Measurements from ENCODE around the gene UBE2D2. TPM values are rescaled to one million over a fixed set of nuclear protein-coding genes. Genes with fewer than 3 reads are reported as not detected.

UBE2D2 gene
- total and polyA plus RNA-seq, 10 of the 15 experiments (the other 5 are each of a cell fraction or from before 2014, with no cell fraction given) = 58.6 to 245 (median 128) TPM

GRCh38 chr5:139638090-139638735, 77.1 kb downstream of the UBE2D2 start:
- peak; percentile 39 for ATAC-seq
- ChIA-PET SMC1A (ENCODE audit: uncharacterized antibody, unreplicated experiment) (interaction anchor here (0.7 to 12.2 kb wide), 11 partner anchors 13 to 127 kb away, joined by 3 to 212 read pairs (median 28); partner anchors contain the start of gene CXXC5), RAD21 (ENCODE audit: unreplicated experiment) (interaction anchor here (0.7 to 9.2 kb wide), 15 partner anchors 10 to 218 kb away, joined by 3 to 265 read pairs (median 6); partner anchors contain the start of gene CXXC5), CTCF (interaction anchor here (0.6 to 9.9 kb wide), 12 partner anchors 13 to 445 kb away, joined by 3 to 335 read pairs (median 8); partner anchors contain the start of gene CXXC5), POLR2A (interaction anchor here (0.6 to 9.8 kb wide), 14 partner anchors 8 to 472 kb away, joined by 3 to 163 read pairs (median 7); partner anchors contain the start of gene CXXC5)
- H3K4me1 ChIP-seq (ENCODE audit: control insufficient read depth, insufficient read depth, low read length) = peaks cover 55% of the 10 kb centered on the region
- peak overlapping the region; percentile 76 for H3K9ac ChIP-seq (ENCODE audit: control insufficient read depth, insufficient read depth, low read length)
- BruUV-seq (replicated peaks) = no TSS peak
- in situ Hi-C loops (cut with MboI) = no loop called here
- H2AFZ ChIP-seq (ENCODE audit: control insufficient read depth, low read depth, low read length) = peak overlapping the region; percentile 26; the same call in 1 of the 2 replicates
- H4K20me1 ChIP-seq (ENCODE audit: control insufficient read depth, insufficient read depth) = no peaks in the 10 kb centered on the region
- no peaks in the 10 kb centered on the region for H3K9me3 ChIP-seq (replicated peaks; ENCODE audit: control insufficient read depth, insufficient read depth, low read length)
- intact Hi-C loops (cut with micrococcal nuclease; ENCODE audit: unreplicated experiment) = loop anchor here (5.0 to 10.0 kb wide), 3 partner anchors 109 to 327 kb away; no protein-coding TSS in a partner anchor
- peak overlapping the region; percentile 67 for H3K4me3 ChIP-seq
- H3K27ac ChIP-seq (ENCODE audit: control insufficient read depth, insufficient read depth) = peak overlapping the region; percentile 97
- no peaks in the 10 kb centered on the region for H3K27me3 ChIP-seq (replicated peaks in 1 of 2; ENCODE audit: control insufficient read depth in 2 of 2, insufficient read depth in 2 of 2, low read length in 1 of 2)
- no peak for DNase-seq (ENCODE audit: low read depth, low spot score)
- no peak for FAIRE-seq
- no peaks in the 10 kb centered on the region for H3K36me3 ChIP-seq (ENCODE audit: control insufficient read depth in 2 of 2, insufficient read depth in 2 of 2, low read length in 1 of 2)
- peaks cover 4% of the 10 kb centered on the region for H3K79me2 ChIP-seq (ENCODE audit: control insufficient read depth, insufficient read depth, low read length)
- peak overlapping the region; percentile 98 for H3K4me2 ChIP-seq (ENCODE audit: control insufficient read depth, insufficient read depth)
- WGBS (ENCODE audit: insufficient coverage, insufficient replicate concordance, low lambda C conversion rate, missing lambda C conversion rate) = 2% methylated on average over 22 of the region's 23 CpGs
- TF ChIP-seq SUZ12 (IDR thresholded peaks at IDR 0.05; ENCODE audit: unreplicated experiment) = no peak
- no peak for TF ChIP-seq HDAC6 (IDR thresholded peaks at IDR 0.05; ENCODE audit: unreplicated experiment)
- TF ChIP-seq NR2C2 (IDR thresholded peaks at IDR 0.05; ENCODE audit: borderline replicate concordance, control insufficient read depth, insufficient read length, low read depth) = no peak
- no peak for TF ChIP-seq PML (IDR thresholded peaks at IDR 0.05; ENCODE audit: low read length)
- peak; percentile 20 to 29; a peak in 1 of 4 replicates for TF ChIP-seq BHLHE40 (IDR thresholded peaks at IDR 0.05; ENCODE audit: borderline replicate concordance in 1 of 2, low read depth in 2 of 2, low read length in 1 of 2)
- TF ChIP-seq ZNF622 (IDR thresholded peaks at IDR 0.05) = no peak
- 0 out of 2 replicates have a peak, but pooled peaks have one; percentile 15 for TF ChIP-seq CREM (IDR thresholded peaks at IDR 0.05; ENCODE audit: low read depth)
- TF ChIP-seq CHD1 (IDR thresholded peaks at IDR 0.05; ENCODE audit: low read depth, low read length) = no peak
- no peak for TF ChIP-seq ATF3 (IDR thresholded peaks at IDR 0.05; ENCODE audit: borderline replicate concordance, extremely low read depth, low read depth, low read length)
- TF ChIP-seq SREBF2 (IDR thresholded peaks at IDR 0.05; ENCODE audit: low read length) = no peak
- no peak for TF ChIP-seq KAT2A (conservative IDR thresholded peaks at IDR 0.05; ENCODE audit: control insufficient read depth, low read depth, low read length)
- peak; percentile 41; the same call in 1 of the 2 replicates for TF ChIP-seq LARP7 (IDR thresholded peaks at IDR 0.05)
- TF ChIP-seq NFXL1 (IDR thresholded peaks at IDR 0.05; ENCODE audit: borderline replicate concordance) = no peak
- TF ChIP-seq RB1 (IDR thresholded peaks at IDR 0.05; ENCODE audit: borderline replicate concordance) = no peak
- TF ChIP-seq PRDM15 (CRISPR knock-in tag; IDR thresholded peaks at IDR 0.05) = no peak
- peak; percentile 84 for TF ChIP-seq SP1 (IDR thresholded peaks at IDR 0.05; ENCODE audit: low read depth, low read length)
- TF ChIP-seq MLLT1 (IDR thresholded peaks at IDR 0.05) = no peak; the same call in 1 of the 2 replicates
- TF ChIP-seq NFYA (IDR thresholded peaks at IDR 0.05; ENCODE audit: borderline replicate concordance, low read depth, low read length) = no peak
- no peak for TF ChIP-seq CBX3 (IDR thresholded peaks at IDR 0.05; ENCODE audit: borderline replicate concordance, low read depth)
